Measurements from ENCODE around the gene SCNN1A. TPM values are rescaled to one million over a fixed set of nuclear protein-coding genes. Genes with fewer than 3 reads are reported as not detected.

The SCNN1A gene
- total RNA-seq, 2 experiments from 2014 or later = 1.1 to 2.0 TPM

GRCh38 chr12:6423267-6424007 lies 48.1 kb upstream of the SCNN1A start:
- H3K27ac ChIP-seq (ENCODE audit: low read depth in 1 of 2, low read length in 2 of 2) = peak overlapping the region in 1 of 2 donors; percentile 29
- DNase-seq (peak; percentile 58 to 94 (median 67)), ATAC-seq (ENCODE audit: poor library complexity) (peak; percentile 73)
- CTCF ChIA-PET = interaction anchor here (0.7 to 5.4 kb wide), 21 partner anchors 21 to 135 kb away, joined by 3 to 61 read pairs (median 5); partner anchors contain the start of genes CD27, TAPBPL and VAMP1
- Mint-ChIP-seq H3K27me3 (no peaks in the 10 kb centered on the region), H3K9me3 (no peaks in the 10 kb centered on the region), H3K36me3 (ENCODE audit: low read depth) (no peaks in the 10 kb centered on the region), H3K4me1 (ENCODE audit: low read depth) (peaks cover 32% of the 10 kb centered on the region), H3K4me3 (peak overlapping the region; percentile 36), H3K27ac (peak overlapping the region; percentile 65)
- H3K4me1 ChIP-seq (ENCODE audit: insufficient read depth, low read length) = peaks cover 43% of the 10 kb centered on the region
- intact Hi-C loops (cut with DNase I, micrococcal nuclease) = loop anchor here (1.0 to 5.0 kb wide), 8 partner anchors 42 to 134 kb away; partner anchors contain the start of genes IFFO1 (in 2 of the 2) and MRPL51 (in 1 of the 2)
- peak; percentile 75 for TF ChIP-seq CTCF (IDR thresholded peaks at IDR 0.05)
- no peak overlapping the region for H3K4me3 ChIP-seq (ENCODE audit: low read length)
- H3K27me3 ChIP-seq (ENCODE audit: control insufficient read depth in 1 of 2, insufficient read depth in 2 of 2, low read length in 2 of 2) = no peaks in the 10 kb centered on the region
- POLR2A ChIA-PET = interaction anchor here (0.9 to 5.4 kb wide), 13 partner anchors 11 to 117 kb away, joined by 3 to 99 read pairs (median 6); partner anchors contain the start of genes GAPDH, TAPBPL and VAMP1
- H3K36me3 ChIP-seq (ENCODE audit: insufficient read depth, low read length) = no peaks in the 10 kb centered on the region
- H3K9me3 ChIP-seq (ENCODE audit: control insufficient read depth in 1 of 2, insufficient read depth in 1 of 2, low read length in 2 of 2) = no peaks in the 10 kb centered on the region

GRCh38 chr12:6420364-6420763 lies 45.0 kb upstream of the SCNN1A start:
- H3K4me3 ChIP-seq (ENCODE audit: low read length) = no peak overlapping the region
- no peaks in the 10 kb centered on the region for H3K27me3 Mint-ChIP-seq
- no peak for ATAC-seq (ENCODE audit: poor library complexity)
- H3K27me3 ChIP-seq (ENCODE audit: control insufficient read depth in 1 of 2, insufficient read depth in 2 of 2, low read length in 2 of 2) = no peaks in the 10 kb centered on the region
- H3K27ac Mint-ChIP-seq = no peak overlapping the region
- H3K4me1 ChIP-seq (ENCODE audit: insufficient read depth, low read length) = peaks cover 16% of the 10 kb centered on the region
- H3K36me3 Mint-ChIP-seq (ENCODE audit: low read depth) = no peaks in the 10 kb centered on the region
- ChIA-PET CTCF (interaction anchor here (0.7 kb wide), 1 partner anchor 52 kb away, joined by 3 read pairs; no protein-coding TSS in a partner anchor), POLR2A (interaction anchor here (1.2 kb wide), 1 partner anchor 46 kb away, joined by 3 read pairs; no protein-coding TSS in a partner anchor)
- H3K9me3 ChIP-seq (ENCODE audit: control insufficient read depth in 1 of 2, insufficient read depth in 1 of 2, low read length in 2 of 2) = no peaks in the 10 kb centered on the region
- H3K4me1 Mint-ChIP-seq (ENCODE audit: low read depth) = peaks cover 10% of the 10 kb centered on the region
- no peak for TF ChIP-seq CTCF (IDR thresholded peaks at IDR 0.05)
- no peak for DNase-seq
- no peak overlapping the region for H3K4me3 Mint-ChIP-seq
- no peaks in the 10 kb centered on the region for H3K9me3 Mint-ChIP-seq
- H3K36me3 ChIP-seq (ENCODE audit: insufficient read depth, low read length) = no peaks in the 10 kb centered on the region
- H3K27ac ChIP-seq (ENCODE audit: low read depth in 1 of 2, low read length in 2 of 2) = no peak overlapping the region
- intact Hi-C loops (cut with DNase I, micrococcal nuclease) = loop anchor here (5.0 kb wide), 2 partner anchors 98 to 137 kb away; partner anchors contain the start of gene IFFO1 (in 2 of the 2)

- Histone ChIP-seq H3K27me3 (ENCODE audit: control insufficient read depth in 1 of 2, insufficient read depth in 2 of 2, low read length in 2 of 2) (no peaks in the 10 kb centered on the region), H3K4me3 (ENCODE audit: low read length) (no peak overlapping the region), H3K4me1 (ENCODE audit: insufficient read depth, low read length) (peaks cover 8% of the 10 kb centered on the region), H3K9me3 (ENCODE audit: control insufficient read depth in 1 of 2, insufficient read depth in 1 of 2, low read length in 2 of 2) (no peaks in the 10 kb centered on the region), H3K36me3 (ENCODE audit: insufficient read depth, low read length) (no peaks in the 10 kb centered on the region), H3K27ac (ENCODE audit: low read depth in 1 of 2, low read length in 2 of 2) (no peak overlapping the region)
- ATAC-seq (ENCODE audit: poor library complexity) = no peak
- POLR2A ChIA-PET = interaction anchor here (1.0 kb wide), 1 partner anchor 47 kb away, joined by 3 read pairs; no protein-coding TSS in a partner anchor
- Mint-ChIP-seq H3K36me3 (ENCODE audit: low read depth) (no peaks in the 10 kb centered on the region), H3K9me3 (no peaks in the 10 kb centered on the region), H3K27ac (no peak overlapping the region), H3K4me3 (no peak overlapping the region), H3K27me3 (no peaks in the 10 kb centered on the region), H3K4me1 (ENCODE audit: low read depth) (peaks cover 7% of the 10 kb centered on the region)
- intact Hi-C loops (cut with DNase I, micrococcal nuclease) = no loop called here
- DNase-seq = no peak
- CTCF ChIA-PET = no interaction called here
- TF ChIP-seq CTCF (IDR thresholded peaks at IDR 0.05) = no peak
Observed at GRCh38 chr12:6418796-6419195, 43.4 kb upstream of the SCNN1A start.
